GM15510 (cell line): ENCODE results near the gene BTNL3.

Experiments
- POLR2A ChIP-seq: IDR thresholded peaks from 3 replicates; pipeline ENCODE4 v1.6.1; 2011; ENCODE audit warnings: borderline replicate concordance; ENCODE audit not compliant: insufficient read length; ENCODE audit errors: extremely low read depth

The BTNL3 gene

GRCh38 chr5:181005791-181006190, 17.1 kb downstream of the BTNL3 start:
- no peak for TF ChIP-seq POLR2A

- TF ChIP-seq POLR2A: no peak
Observed at GRCh38 chr5:181008136-181008535, 19.5 kb downstream of the BTNL3 start.

GRCh38 chr5:181020688-181021087, 32.0 kb downstream of the BTNL3 start:
- TF ChIP-seq POLR2A: no peak

- no peak for TF ChIP-seq POLR2A
Observed at GRCh38 chr5:181024245-181025064, 35.8 kb downstream of the BTNL3 start.

DNA sequence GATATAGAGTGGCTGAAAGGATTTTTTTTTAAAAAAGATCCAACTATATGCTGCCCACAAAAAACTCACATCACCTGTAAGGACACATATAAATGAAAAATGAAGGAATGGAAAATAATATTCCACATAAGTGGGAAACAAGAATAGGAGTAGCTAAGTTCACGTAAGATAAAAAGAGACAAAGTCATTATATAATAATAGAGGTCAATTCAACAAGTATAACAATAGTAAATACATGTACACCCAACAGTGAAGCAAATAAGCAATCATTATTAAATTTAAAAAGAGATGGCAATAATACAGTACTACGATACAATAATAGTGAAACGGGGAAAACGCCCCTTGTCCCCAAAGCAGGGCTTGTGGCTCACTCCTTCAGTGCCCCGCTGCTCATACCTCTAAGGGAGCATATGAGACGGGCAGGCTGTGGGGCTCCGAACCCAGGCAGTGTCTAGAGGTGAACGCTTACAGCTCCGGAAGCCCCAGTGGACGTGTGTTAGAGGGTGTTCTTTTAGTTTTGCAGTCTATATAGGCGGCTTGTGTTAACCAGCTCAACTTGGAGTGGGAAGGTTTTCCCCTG, 38.9 kb downstream of the BTNL3 start:
- no peak for TF ChIP-seq POLR2A

- no peak for TF ChIP-seq POLR2A
Observed at GRCh38 chr5:181028032-181028819, 39.6 kb downstream of the BTNL3 start.

DNA sequence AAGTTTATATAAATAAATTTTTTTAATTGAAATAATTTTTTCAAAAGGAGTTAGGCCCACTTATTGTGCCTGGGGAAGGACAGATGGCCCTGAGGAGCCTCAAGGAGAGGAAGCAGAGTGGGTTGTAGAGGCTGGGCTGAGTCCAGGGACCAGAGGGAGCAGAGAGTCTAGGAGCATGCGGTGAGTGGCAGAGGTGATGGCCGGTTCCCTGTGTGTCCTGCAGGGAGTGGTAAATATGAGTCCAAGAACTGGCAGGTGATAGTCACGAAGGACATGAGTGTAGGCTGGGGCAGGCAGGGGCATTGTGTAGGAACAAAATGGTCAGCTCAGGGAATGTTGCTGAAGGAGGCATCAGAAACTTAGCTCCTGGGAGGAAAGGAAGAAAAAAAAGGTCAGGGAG, 43.1 kb downstream of the BTNL3 start:
- no peak for TF ChIP-seq POLR2A

GRCh38 chr5:181035991-181036815, 47.6 kb downstream of the BTNL3 start:
- TF ChIP-seq POLR2A: no peak

GRCh38 chr5:181036816-181037364, 48.2 kb downstream of the BTNL3 start:
- TF ChIP-seq POLR2A: no peak

GRCh38 chr5:181037365-181037861, 48.8 kb downstream of the BTNL3 start:
- TF ChIP-seq POLR2A: no peak

DNA sequence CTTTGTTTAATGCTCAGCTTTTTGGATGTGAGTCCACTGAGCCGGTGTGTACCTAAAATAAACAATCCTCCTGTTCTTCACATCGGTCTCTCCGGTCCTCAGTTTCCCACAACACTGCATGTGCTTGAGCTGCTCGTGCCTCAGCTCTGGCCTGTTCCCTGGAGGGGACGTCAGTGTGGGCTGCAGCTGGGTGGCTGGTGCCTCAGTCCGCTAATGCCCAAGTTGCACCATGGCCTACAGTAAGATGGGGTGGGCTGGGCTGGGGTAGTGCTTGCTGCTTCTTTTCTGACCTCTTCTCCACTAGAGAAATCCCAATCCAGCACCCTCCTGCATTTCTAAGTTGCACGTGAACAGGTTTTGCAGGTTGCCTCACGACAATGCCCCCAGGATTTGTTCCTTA, 50.8 kb downstream of the BTNL3 start:
- no peak for TF ChIP-seq POLR2A

- TF ChIP-seq POLR2A: no peak
Observed at GRCh38 chr5:181039931-181040630, 51.4 kb downstream of the BTNL3 start, which contains the start of gene BTNL9. Gene BTNL9, plus strand, starts transcription at chr5:181040266. Its CDS starts 5,224 bp downstream, at chr5:181045490.

DNA sequence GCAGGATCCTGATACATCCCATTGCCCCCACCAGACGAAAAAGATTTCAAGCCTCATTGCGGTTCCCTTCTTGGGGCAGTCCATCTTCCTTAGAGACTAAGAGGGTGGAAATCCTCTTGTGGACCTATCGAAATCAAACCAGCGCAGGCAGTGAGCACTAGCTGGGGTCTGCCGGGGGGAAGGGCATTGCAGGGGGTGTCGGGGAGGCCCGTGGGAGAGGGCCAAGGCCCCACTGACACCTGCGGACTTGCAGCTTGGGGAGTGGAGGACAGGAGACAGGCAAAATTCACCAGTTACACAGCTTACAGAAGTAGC, 51.9 kb downstream of the BTNL3 start:
- no peak for TF ChIP-seq POLR2A

GRCh38 chr5:181041043-181041442, 52.4 kb downstream of the BTNL3 start:
- TF ChIP-seq POLR2A: no peak

GRCh38 chr5:181042036-181042713, 53.5 kb downstream of the BTNL3 start:
- TF ChIP-seq POLR2A: no peak
